HG02610 (cell line): ENCODE measurements around the gene RAP1GAP2.
"Not testable (repeated sequence)": the region's sequence is repeated elsewhere in the genome, so short reads cannot be mapped to it uniquely, and the experiment has no call there.

Experiments
- ATAC-seq: cut with Tn5 transposase; IDR thresholded peaks from one replicate; pipeline ENCODE4 v1.9.1; 2021; ENCODE audit warnings: mild to moderate bottlenecking, moderate library complexity; ENCODE audit not compliant: unreplicated experiment

Gene RAP1GAP2

GRCh38 chr17:2991396-2992180 lies 195.3 kb downstream of the RAP1GAP2 start:
- ATAC-seq = not testable (repeated sequence)

GRCh38 chr17:2994441-2994840 lies 198.2 kb downstream of the RAP1GAP2 start:
- ATAC-seq = no peak

GRCh38 chr17:2995377-2995776 lies 199.1 kb downstream of the RAP1GAP2 start:
- no peak for ATAC-seq

GRCh38 chr17:2995886-2996809 lies 199.9 kb downstream of the RAP1GAP2 start:
- ATAC-seq = no peak

GRCh38 chr17:2996810-2997670 lies 200.8 kb downstream of the RAP1GAP2 start:
- ATAC-seq = no peak

GRCh38 chr17:2998469-2998901 lies 202.2 kb downstream of the RAP1GAP2 start:
- not testable (repeated sequence) for ATAC-seq

GRCh38 chr17:3002538-3003295 lies 206.5 kb downstream of the RAP1GAP2 start:
- peak; percentile 79 for ATAC-seq

- no peak for ATAC-seq
Measured at GRCh38 chr17:3003296-3004149, 207.3 kb downstream of the RAP1GAP2 start.

- ATAC-seq = no peak
Measured at GRCh38 chr17:3004150-3004801, 208.0 kb downstream of the RAP1GAP2 start.

GRCh38 chr17:3004925-3005324 lies 208.7 kb downstream of the RAP1GAP2 start:
- no peak for ATAC-seq

GRCh38 chr17:3005696-3006095 lies 209.5 kb downstream of the RAP1GAP2 start:
- no peak for ATAC-seq

GRCh38 chr17:3006801-3007200 lies 210.6 kb downstream of the RAP1GAP2 start:
- ATAC-seq = no peak

- ATAC-seq = no peak
Measured at GRCh38 chr17:3007651-3008121, 211.4 kb downstream of the RAP1GAP2 start.

GRCh38 chr17:3008336-3009288 lies 212.4 kb downstream of the RAP1GAP2 start:
- ATAC-seq = no peak

- ATAC-seq = no peak
Measured at GRCh38 chr17:3009411-3009920, 213.2 kb downstream of the RAP1GAP2 start.

- ATAC-seq = no peak
Measured at GRCh38 chr17:3011891-3012290, 215.7 kb downstream of the RAP1GAP2 start.

- no peak for ATAC-seq
Measured at GRCh38 chr17:3012926-3013581, 216.8 kb downstream of the RAP1GAP2 start.
